Transverse colon (tissue), 4 donors: Measurements from ENCODE around the gene TMEM266. TPM values are rescaled to one million over a fixed set of nuclear protein-coding genes. Genes with fewer than 3 reads are reported as not detected.

Experiments used
- DNase-seq: peaks from one replicate; pipeline ENCODE4 v3.0.0-alpha.2; 2019
- H3K27ac ChIP-seq, 4 donors: fragments of 200-600 bp; sonication (generic); 2 replicates each; pipeline ENCODE4 v1.5.1; 2016 to 2018; ENCODE audit warnings: inconsistent platforms in 4 of 4
- H3K27me3 ChIP-seq: fragments of 200-600 bp; sonication (generic); 2 replicates; pipeline ENCODE4 v1.5.1; 2017; ENCODE audit warnings: inconsistent platforms
- H3K36me3 ChIP-seq, 4 donors: fragments of 200-600 bp; sonication (generic); 2 replicates each; pipeline ENCODE4 v1.5.1; 2017 to 2019; ENCODE audit warnings: inconsistent platforms in 4 of 4
- H3K4me1 ChIP-seq, 4 donors: fragments of 200-600 bp; sonication (generic); 2 replicates each; pipeline ENCODE4 v1.5.1; 2017 to 2020; ENCODE audit warnings: inconsistent platforms in 4 of 4
- H3K4me3 ChIP-seq, 4 donors: fragments of 200-600 bp; sonication (generic); 1 replicate in 1 of 4; 2 replicates in 3 of 4; pipeline versions ENCODE4 v1.5.1 to v1.6.1; 2017 to 2019; ENCODE audit warnings: inconsistent platforms in 4 of 4
- H3K9me3 ChIP-seq, 2 donors: fragments of 200-600 bp; sonication (generic); 2 replicates each; pipeline ENCODE4 v1.5.1; 2017 to 2019; ENCODE audit warnings: inconsistent platforms in 2 of 2
- EP300 ChIP-seq: sonication (generic); formaldehyde crosslinking; IDR thresholded peaks from one replicate; pipeline ENCODE4 v1.6.1; 2017; ENCODE audit warnings: antibody characterized with exemption, low read depth
- POLR2A ChIP-seq: fragments of 450-650 bp; IDR thresholded peaks from one replicate; pipeline ENCODE4 v1.6.1; 2016; ENCODE audit warnings: antibody characterized with exemption, mild to moderate bottlenecking, moderate library complexity
- POLR2AphosphoS5 ChIP-seq, 3 donors: sonication (generic); formaldehyde crosslinking; IDR thresholded peaks; one replicate each; pipeline ENCODE4 v1.6.1; 2016; ENCODE audit warnings: antibody characterized with exemption in 3 of 3
- WGBS, 2 donors: methylation state at CpG; one replicate each; pipeline ENCODE4 v1.1.5; 2018; ENCODE audit warnings: low coverage in 1 of 2; 5-methylcytosine and 5-hydroxymethylcytosine counted together
- in situ Hi-C, 4 donors: fragments of 200-750 bp; cut with MboI; loops; one replicate each; pipeline versions ENCODE4 v1.15.0 to v1.15.1; 2017; ENCODE audit warnings: low sequenced_read_pairs in 3 of 4, low pct_ligation_motif_present in 1 of 4, low pct_unique_long_range_greater_than_20kb in 1 of 4
- intact Hi-C: fragments of 100-400 bp; cut with DNase I; formaldehyde crosslinking; loops from one replicate; pipeline ENCODE4 v1.15.1; 2023; ENCODE audit warnings: low total_unique reads
- total RNA-seq, 4 donors: library from RNA; depleted of rRNA; stranded (reverse); fragments of >200 nt; gene quantifications; one replicate each; pipeline ENCODE4 v1.1.0, GENCODE V29; 2016
- TF ChIP-seq, protein P1 (sequence below), 5 experiments: fragments of 200-600 bp in 3 of 5; fragments of 450-650 bp in 2 of 5; sonication (generic) in 3 of 5; IDR thresholded peaks; 1 replicate in 2 of 5; 2 replicates in 3 of 5; pipeline ENCODE4 v1.5.1; 2016 to 2017; ENCODE audit warnings: antibody characterized with exemption in 5 of 5, inconsistent platforms in 3 of 5, mild to moderate bottlenecking in 2 of 5, moderate library complexity in 1 of 5

The TMEM266 gene
- total RNA-seq, 4 donors from 2014 or later, result 0.41 TPM; not detected in 3

GRCh38 chr15:76161153-76162035 is 101.6 kb downstream of the TMEM266 start:
- intact Hi-C loops, result no loop called here
- WGBS, 2 donors, result 40 to 58% methylated on average over 1 to 20 of the region's 20 CpGs
- H3K27me3 ChIP-seq, result no peaks in the 10 kb centered on the region
- H3K4me1 ChIP-seq, result peaks cover 0 to 6% (median 0%) of the 10 kb centered on the region in 4 donors
- H3K27ac ChIP-seq, result no peak overlapping the region
- H3K36me3 ChIP-seq, result no peaks in the 10 kb centered on the region
- no peak for DNase-seq
- no peak for TF ChIP-seq EP300
- TF ChIP-seq POLR2A, result no peak
- no peak for TF ChIP-seq POLR2AphosphoS5 (IDR thresholded peaks at IDR 0.05)
- TF ChIP-seq, protein P1, sequence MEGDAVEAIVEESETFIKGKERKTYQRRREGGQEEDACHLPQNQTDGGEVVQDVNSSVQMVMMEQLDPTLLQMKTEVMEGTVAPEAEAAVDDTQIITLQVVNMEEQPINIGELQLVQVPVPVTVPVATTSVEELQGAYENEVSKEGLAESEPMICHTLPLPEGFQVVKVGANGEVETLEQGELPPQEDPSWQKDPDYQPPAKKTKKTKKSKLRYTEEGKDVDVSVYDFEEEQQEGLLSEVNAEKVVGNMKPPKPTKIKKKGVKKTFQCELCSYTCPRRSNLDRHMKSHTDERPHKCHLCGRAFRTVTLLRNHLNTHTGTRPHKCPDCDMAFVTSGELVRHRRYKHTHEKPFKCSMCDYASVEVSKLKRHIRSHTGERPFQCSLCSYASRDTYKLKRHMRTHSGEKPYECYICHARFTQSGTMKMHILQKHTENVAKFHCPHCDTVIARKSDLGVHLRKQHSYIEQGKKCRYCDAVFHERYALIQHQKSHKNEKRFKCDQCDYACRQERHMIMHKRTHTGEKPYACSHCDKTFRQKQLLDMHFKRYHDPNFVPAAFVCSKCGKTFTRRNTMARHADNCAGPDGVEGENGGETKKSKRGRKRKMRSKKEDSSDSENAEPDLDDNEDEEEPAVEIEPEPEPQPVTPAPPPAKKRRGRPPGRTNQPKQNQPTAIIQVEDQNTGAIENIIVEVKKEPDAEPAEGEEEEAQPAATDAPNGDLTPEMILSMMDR (IDR thresholded peaks at IDR 0.05), result no peak
- in situ Hi-C loops, result no loop called here
- no peak overlapping the region for H3K4me3 ChIP-seq
- no peaks in the 10 kb centered on the region for H3K9me3 ChIP-seq

DNA sequence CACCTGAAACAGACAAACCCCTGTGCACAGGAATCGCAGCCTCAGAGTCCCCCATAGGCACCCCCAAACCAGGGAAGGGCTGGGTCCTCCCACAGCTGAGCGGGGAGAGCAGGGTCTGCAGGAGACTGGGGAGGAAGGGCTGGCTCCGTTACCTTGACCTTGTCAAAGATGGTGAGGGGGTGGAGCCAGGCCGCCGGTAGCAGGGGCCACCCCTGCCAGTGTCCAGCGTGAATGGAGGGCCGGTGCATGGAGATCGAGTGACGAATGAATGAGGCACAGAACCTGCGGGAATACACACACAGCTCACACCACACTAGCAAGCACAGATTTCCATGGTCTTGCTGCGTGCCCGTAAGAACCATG is 102.2 kb downstream of the TMEM266 start:
- H3K9me3 ChIP-seq, result no peaks in the 10 kb centered on the region
- TF ChIP-seq, protein P1 (IDR thresholded peaks at IDR 0.05), result no peak
- TF ChIP-seq POLR2AphosphoS5 (IDR thresholded peaks at IDR 0.05), result no peak
- TF ChIP-seq POLR2A, result no peak
- TF ChIP-seq EP300, result no peak
- intact Hi-C loops (no loop called here), in situ Hi-C loops (no loop called here)
- 64 to 75% methylated on average over 6 to 12 of the region's 12 CpGs for WGBS, 2 donors
- peaks cover 0 to 6% (median 0%) of the 10 kb centered on the region in 4 donors for H3K4me1 ChIP-seq
- no peaks in the 10 kb centered on the region for H3K27me3 ChIP-seq
- no peak overlapping the region for H3K27ac ChIP-seq
- no peak overlapping the region for H3K4me3 ChIP-seq
- no peak for DNase-seq
- H3K36me3 ChIP-seq, result no peaks in the 10 kb centered on the region

- 65% methylated on average over 7 of the region's 10 CpGs; no CpG with 5 or more reads in 1 of the 2 donors for WGBS, 2 donors
- DNase-seq, result no peak
- H3K9me3 ChIP-seq, result no peaks in the 10 kb centered on the region
- no peaks in the 10 kb centered on the region for H3K36me3 ChIP-seq
- peaks cover 0 to 6% (median 0%) of the 10 kb centered on the region in 4 donors for H3K4me1 ChIP-seq
- in situ Hi-C loops (no loop called here), intact Hi-C loops (no loop called here)
- no peaks in the 10 kb centered on the region for H3K27me3 ChIP-seq
- peak overlapping the region; percentile 27 to 60 (median 54) for H3K27ac ChIP-seq
- TF ChIP-seq EP300 (no peak), POLR2A (no peak), POLR2AphosphoS5 (IDR thresholded peaks at IDR 0.05) (no peak)
- TF ChIP-seq, protein P1 (IDR thresholded peaks at IDR 0.05), result no peak
- no peak overlapping the region for H3K4me3 ChIP-seq
These were observed 103.1 kb downstream of the TMEM266 start for GRCh38 chr15:76162784-76163456.
